Measurements from ENCODE around the gene PRSS27. TPM values are rescaled to one million over a fixed set of nuclear protein-coding genes. Genes with fewer than 3 reads are reported as not detected.

PRSS27 gene
- total RNA-seq, 2 experiments from 2014 or later: 1.5 to 1.7 TPM

DNA sequence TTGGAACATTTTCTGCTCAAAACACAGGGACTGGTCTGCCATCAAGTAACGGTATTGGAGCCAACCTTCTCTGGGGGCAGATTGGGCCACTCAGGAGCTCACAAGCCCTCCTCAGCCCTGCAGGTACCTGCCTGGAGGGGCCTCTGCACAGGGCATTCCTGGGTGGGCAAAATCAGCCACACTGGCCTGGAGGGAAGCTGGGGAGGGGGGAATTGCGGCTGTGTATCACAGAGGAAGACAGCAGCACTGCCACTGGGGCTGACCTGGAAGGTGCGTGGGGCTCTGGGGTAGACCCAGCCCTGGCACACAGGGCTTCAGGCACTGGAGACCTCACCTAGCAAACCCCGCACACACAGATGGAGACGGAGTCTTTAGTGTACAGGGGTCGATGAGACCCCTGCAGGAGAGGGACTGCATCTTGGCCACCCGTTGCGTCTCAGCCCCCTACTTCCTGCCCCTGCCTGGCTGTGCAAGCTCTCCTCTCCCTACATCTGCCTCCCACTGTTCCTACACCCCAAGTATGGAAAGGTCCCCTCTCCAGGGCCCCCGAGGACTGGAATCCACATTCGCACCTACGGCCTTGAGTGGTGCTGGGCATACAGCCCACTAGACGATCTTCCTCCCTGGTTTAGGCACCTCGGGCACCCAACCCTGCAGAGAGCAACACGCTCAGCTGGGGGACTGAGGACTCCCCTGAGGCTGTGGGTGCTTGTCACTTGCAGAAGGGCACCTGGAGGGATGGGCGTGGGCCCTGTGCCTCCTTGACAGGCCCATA, 25.3 kb upstream of the PRSS27 start:
- H3K4me3 Mint-ChIP-seq: no peak overlapping the region
- DNase-seq: no peak
- peaks cover 13% of the 10 kb centered on the region for H3K4me1 Mint-ChIP-seq
- H3K27me3 Mint-ChIP-seq: no peaks in the 10 kb centered on the region
- H3K27ac Mint-ChIP-seq: no peak overlapping the region
- ChIA-PET POLR2A (no interaction called here), CTCF (interaction anchor here (1.2 to 1.5 kb wide), 2 partner anchors 26 to 46 kb away, joined by 3 to 5 read pairs; no protein-coding TSS in a partner anchor)
- no peaks in the 10 kb centered on the region for H3K9me3 Mint-ChIP-seq
- H3K36me3 Mint-ChIP-seq (ENCODE audit: low read depth): peaks cover 7% of the 10 kb centered on the region

DNA sequence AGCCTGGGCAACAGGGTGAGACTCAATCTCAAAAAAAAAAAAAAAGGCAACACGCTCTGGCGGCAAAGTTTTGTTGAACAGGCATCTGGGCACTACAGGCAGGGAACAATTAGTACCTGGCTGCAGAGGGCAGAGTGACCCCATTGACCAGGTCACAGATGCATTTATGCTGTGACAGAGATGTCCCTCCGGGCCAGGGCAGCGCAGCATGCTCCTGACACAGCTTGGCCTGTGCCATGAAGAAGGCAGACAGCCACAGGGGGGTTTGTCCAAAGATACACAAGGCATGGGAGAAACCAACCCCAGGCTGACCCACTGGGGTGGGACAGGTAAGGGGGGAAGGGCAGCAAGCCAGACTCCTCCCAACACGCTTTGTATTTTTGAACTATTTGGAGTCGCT, 24.7 kb upstream of the PRSS27 start:
- ChIA-PET POLR2A (no interaction called here), CTCF (no interaction called here)
- H3K27ac Mint-ChIP-seq: no peak overlapping the region
- no peaks in the 10 kb centered on the region for H3K27me3 Mint-ChIP-seq
- peaks cover 8% of the 10 kb centered on the region for H3K4me1 Mint-ChIP-seq
- no peak overlapping the region for H3K4me3 Mint-ChIP-seq
- DNase-seq: no peak
- H3K9me3 Mint-ChIP-seq: no peaks in the 10 kb centered on the region
- peaks cover 4% of the 10 kb centered on the region for H3K36me3 Mint-ChIP-seq (ENCODE audit: low read depth)

DNA sequence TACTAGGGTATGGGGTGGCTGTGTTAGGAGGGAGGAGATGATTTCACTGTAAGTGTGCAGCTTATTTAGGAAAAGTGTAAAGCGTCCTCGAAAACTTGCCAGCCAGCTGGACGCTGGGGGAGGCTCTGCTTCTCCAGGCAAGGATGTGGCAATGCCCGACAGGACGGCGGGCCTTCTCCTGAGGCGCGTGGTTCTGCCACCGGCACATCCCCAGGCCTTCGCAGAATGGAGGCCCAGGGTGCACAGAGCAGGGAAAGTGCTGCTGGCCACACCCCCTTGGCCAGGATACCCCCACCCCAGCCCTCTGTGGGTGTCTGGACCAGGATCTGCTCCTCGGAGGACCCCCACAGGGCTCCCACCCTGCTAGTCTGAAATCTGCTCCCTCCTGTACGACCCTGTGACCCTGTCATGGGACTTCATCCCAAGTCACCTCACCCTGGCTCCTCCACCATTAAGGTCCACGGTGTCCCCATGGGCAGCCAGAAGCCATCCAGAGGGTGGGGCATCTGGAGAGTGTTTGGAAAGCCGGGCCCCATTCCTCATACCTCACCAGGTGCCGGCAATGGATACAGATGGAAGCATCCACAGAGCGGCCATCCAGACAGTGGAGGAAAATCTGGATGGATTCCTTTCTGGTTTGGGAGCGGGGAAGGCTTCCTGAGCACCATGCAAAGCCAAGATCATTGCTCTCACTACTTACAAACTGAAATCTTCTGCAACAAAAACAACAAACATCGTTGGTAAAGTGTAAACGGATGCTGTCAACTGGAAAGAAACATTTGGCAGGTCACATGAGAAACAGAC, 23.2 kb upstream of the PRSS27 start:
- H3K27ac Mint-ChIP-seq: no peak overlapping the region
- no peak for DNase-seq
- CTCF ChIA-PET: no interaction called here
- H3K4me3 Mint-ChIP-seq: no peak overlapping the region
- no peaks in the 10 kb centered on the region for H3K9me3 Mint-ChIP-seq
- H3K4me1 Mint-ChIP-seq: peaks cover 3% of the 10 kb centered on the region
- POLR2A ChIA-PET: no interaction called here
- no peaks in the 10 kb centered on the region for H3K36me3 Mint-ChIP-seq (ENCODE audit: low read depth)
- no peaks in the 10 kb centered on the region for H3K27me3 Mint-ChIP-seq

DNA sequence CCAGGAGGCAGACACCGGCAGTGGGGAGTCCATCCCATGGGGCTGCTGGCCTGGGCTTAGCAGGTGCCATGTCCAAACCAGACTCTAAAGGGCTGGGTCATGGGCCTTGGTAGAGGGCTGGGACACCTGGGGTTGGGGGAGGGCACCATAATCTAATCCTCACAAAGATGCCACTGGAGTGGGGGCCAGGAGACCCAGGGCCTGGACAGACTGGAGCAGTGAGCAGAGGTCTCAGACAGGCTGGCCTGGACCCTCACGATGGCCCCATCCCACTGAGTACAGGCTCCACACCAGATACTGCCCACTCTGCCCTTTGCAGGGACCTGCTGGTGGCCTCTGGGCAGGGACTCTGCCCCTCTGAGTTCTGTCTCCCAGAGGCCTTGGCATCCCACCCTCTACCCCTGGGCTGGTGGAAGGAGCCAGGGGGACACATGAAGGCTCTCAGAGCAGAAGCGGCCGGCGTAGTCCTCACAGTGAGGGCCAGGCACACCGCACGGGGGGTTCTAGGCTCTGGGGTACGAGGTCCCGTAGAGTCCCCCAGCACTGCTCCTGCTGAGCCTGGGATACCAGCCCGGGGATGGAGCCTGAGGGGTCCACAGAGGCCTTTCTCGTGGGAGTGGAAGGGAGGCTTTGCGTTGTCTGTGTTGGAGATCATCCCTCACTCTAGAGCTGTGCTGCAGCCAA, 22.4 kb upstream of the PRSS27 start:
- DNase-seq: no peak
- H3K27me3 Mint-ChIP-seq: no peaks in the 10 kb centered on the region
- H3K9me3 Mint-ChIP-seq: no peaks in the 10 kb centered on the region
- CTCF ChIA-PET: no interaction called here
- no peaks in the 10 kb centered on the region for H3K36me3 Mint-ChIP-seq (ENCODE audit: low read depth)
- peaks cover 3% of the 10 kb centered on the region for H3K4me1 Mint-ChIP-seq
- POLR2A ChIA-PET: interaction anchor here (0.6 kb wide), 1 partner anchor 228 kb away, joined by 3 read pairs; no protein-coding TSS in a partner anchor
- no peak overlapping the region for H3K27ac Mint-ChIP-seq
- no peak overlapping the region for H3K4me3 Mint-ChIP-seq

DNA sequence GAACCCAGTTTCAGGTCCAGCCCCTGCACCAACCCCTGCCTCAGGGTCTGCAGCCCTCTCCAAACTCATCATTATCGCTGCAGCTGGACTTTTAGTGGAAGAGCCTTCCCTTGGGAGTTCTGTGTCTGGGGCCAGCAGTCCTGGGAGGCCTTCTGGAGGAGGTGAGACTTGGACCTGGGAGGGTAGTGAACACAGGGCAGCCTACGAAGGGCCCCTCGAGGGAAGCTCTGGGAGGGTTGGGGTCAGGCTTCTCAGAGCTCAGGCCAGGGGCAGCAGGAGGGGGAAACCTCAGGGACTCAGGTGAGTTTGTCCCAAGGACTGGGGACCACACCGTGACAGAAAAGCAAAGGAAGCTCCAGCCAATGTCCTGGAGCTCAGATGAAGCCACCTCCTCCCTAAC, 21.1 kb upstream of the PRSS27 start:
- DNase-seq: no peak
- Mint-ChIP-seq H3K27ac (no peak overlapping the region), H3K4me1 (peaks cover 3% of the 10 kb centered on the region), H3K9me3 (no peaks in the 10 kb centered on the region), H3K27me3 (no peaks in the 10 kb centered on the region), H3K36me3 (ENCODE audit: low read depth) (no peaks in the 10 kb centered on the region), H3K4me3 (no peak overlapping the region)
- ChIA-PET POLR2A (no interaction called here), CTCF (interaction anchor here (0.9 to 1.9 kb wide), 2 partner anchors 12 to 153 kb away, joined by 3 to 5 read pairs; no protein-coding TSS in a partner anchor)

DNA sequence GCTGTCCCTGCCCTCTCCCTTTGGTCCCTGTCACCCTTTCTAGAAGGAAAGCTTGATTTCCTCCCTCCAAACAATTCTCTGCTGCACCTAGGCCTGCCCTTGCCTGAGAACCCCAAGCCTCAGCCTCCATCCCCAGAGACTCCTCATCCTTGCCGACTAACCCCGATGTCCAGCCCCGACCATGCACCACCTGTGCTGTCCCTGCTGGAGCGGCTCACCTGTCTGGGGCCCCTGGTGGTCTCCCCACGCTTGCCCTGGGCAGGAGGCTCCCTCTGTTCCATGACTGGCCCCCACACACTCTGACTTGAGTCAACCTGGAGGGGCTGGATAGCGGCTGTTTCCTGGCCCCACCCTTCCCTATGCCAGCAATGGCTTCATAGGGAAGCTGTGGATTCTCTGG, 20.5 kb upstream of the PRSS27 start:
- H3K27me3 Mint-ChIP-seq: no peaks in the 10 kb centered on the region
- no peak overlapping the region for H3K27ac Mint-ChIP-seq
- no peak for DNase-seq
- ChIA-PET CTCF (interaction anchor here (0.8 to 1.9 kb wide), 3 partner anchors 11 to 291 kb away, joined by 3 to 5 read pairs (median 3); no protein-coding TSS in a partner anchor), POLR2A (no interaction called here)
- H3K9me3 Mint-ChIP-seq: no peaks in the 10 kb centered on the region
- H3K36me3 Mint-ChIP-seq (ENCODE audit: low read depth): no peaks in the 10 kb centered on the region
- peaks cover 3% of the 10 kb centered on the region for H3K4me1 Mint-ChIP-seq
- no peak overlapping the region for H3K4me3 Mint-ChIP-seq

DNA sequence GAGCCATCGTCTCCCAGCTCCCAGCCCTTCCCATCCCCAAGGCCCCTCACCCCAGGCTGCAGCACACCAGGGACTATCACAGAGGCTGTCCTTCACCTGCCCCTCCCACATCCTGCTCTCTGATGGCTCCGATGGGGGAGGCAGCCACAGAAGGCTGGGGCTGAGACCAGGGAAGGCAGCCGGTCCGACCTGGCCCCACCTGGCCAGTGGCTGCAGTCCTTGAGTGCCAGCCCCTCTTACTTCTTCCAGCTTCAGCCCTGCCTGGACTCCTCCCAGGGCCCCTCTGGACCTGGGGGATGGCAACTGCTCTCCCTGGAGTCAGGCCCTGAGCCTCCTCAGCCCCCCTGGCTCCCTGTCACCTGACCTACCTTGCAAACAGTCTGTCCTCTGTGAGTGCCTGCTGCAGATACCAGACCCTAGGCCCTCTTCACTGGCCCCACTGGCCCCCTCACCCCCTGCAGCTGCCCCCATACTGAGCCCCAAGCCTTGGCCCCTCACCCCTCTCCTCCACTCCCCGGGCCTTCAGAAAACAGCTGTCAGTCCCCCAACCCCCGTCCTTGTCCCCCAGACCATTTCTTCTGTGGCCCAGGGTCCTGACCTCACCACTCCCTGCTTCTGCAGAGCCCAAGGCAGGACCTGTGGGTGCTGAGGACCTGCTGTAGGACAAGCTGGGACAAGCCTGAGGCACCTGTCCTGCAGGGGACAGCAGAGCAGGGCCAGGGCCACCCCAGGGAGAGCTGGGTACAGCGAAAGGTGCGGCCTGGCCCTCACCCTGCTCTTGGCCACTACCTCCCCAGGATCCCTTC, 19.8 kb upstream of the PRSS27 start:
- Mint-ChIP-seq H3K36me3 (ENCODE audit: low read depth) (no peaks in the 10 kb centered on the region), H3K9me3 (no peaks in the 10 kb centered on the region), H3K27ac (peak overlapping the region; percentile 31), H3K4me1 (peaks cover 3% of the 10 kb centered on the region), H3K27me3 (no peaks in the 10 kb centered on the region), H3K4me3 (no peak overlapping the region)
- POLR2A ChIA-PET: no interaction called here
- CTCF ChIA-PET: interaction anchor here (0.8 to 1.9 kb wide), 3 partner anchors 11 to 292 kb away, joined by 3 to 5 read pairs (median 3); no protein-coding TSS in a partner anchor
- DNase-seq: peak; percentile 28

DNA sequence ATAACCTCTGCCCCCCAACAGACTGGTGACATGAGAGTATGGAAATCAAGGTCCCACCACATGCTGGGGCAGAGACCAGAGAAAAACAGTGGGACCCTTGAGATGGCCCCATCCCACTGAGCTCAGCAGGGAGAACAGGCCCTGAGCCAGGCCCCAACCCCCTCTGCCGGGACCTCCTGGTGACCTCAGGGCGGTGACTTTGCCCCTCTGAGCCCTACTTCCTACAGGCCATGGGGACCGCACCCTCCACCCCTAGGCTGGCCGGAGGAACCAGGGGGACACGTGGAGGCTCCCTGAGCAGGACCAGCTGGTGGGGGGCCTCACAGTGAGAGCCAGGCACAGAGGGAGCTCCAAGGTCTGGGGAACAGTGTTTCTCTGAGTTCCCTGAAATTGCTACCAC, 18.6 kb upstream of the PRSS27 start:
- ChIA-PET POLR2A (no interaction called here), CTCF (interaction anchor here (0.6 kb wide), 1 partner anchor 205 kb away, joined by 4 read pairs; no protein-coding TSS in a partner anchor)
- H3K4me3 Mint-ChIP-seq: no peak overlapping the region
- DNase-seq: no peak
- H3K27me3 Mint-ChIP-seq: no peaks in the 10 kb centered on the region
- no peak overlapping the region for H3K27ac Mint-ChIP-seq
- no peaks in the 10 kb centered on the region for H3K36me3 Mint-ChIP-seq (ENCODE audit: low read depth)
- peaks cover 3% of the 10 kb centered on the region for H3K4me1 Mint-ChIP-seq
- no peaks in the 10 kb centered on the region for H3K9me3 Mint-ChIP-seq

DNA sequence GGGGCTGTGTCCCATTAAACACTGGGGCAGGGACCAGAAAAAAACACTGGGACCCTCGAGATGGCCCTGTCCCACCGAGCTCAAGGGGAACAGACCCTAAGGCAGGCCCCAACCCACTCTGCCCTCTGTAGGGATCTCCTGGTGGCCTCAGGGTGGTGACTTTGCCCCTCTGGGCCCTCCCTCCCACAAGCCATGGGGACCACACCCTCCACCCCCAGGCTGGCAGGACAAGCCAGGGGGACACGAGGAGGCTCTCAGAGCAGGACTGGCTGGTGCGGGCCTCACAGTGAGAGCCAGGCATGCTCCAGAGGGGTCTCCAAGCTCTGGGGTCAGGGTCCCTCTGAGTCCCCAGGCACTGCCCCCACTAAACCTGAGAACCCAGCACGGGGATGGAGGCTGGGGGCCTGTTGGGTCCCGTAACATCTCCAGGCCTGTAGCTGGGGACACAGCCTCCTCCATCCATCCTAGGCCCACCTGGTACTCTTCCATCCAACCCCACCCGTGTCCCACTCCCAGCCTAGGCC, 17.9 kb upstream of the PRSS27 start:
- POLR2A ChIA-PET: no interaction called here
- Mint-ChIP-seq H3K27me3 (no peaks in the 10 kb centered on the region), H3K9me3 (no peaks in the 10 kb centered on the region), H3K4me3 (no peak overlapping the region), H3K27ac (no peak overlapping the region), H3K36me3 (ENCODE audit: low read depth) (no peaks in the 10 kb centered on the region), H3K4me1 (peaks cover 3% of the 10 kb centered on the region)
- CTCF ChIA-PET: interaction anchor here (0.6 kb wide), 1 partner anchor 13 kb away, joined by 3 read pairs; no protein-coding TSS in a partner anchor
- no peak for DNase-seq

DNA sequence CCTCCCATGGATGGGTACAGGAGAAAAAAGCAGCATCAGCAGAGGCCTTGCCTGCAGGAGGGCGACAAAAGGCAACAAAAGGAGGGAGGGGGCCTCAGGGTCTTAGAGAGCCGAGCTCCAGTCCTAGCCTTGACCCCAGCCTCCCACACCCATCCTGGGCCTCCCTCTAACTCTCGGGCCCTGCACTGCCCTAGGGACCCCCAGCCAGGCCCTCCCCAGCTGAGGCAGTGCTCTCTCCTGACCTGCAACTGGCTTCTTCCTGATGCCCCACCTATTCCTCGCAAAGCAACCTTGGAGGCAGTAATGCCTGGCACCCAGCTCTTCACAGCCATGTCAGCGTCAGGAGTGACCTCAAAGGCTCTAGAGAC, 17.2 kb upstream of the PRSS27 start:
- CTCF ChIA-PET: interaction anchor here (0.6 kb wide), 1 partner anchor 13 kb away, joined by 3 read pairs; no protein-coding TSS in a partner anchor
- no peak overlapping the region for H3K27ac Mint-ChIP-seq
- POLR2A ChIA-PET: no interaction called here
- no peaks in the 10 kb centered on the region for H3K9me3 Mint-ChIP-seq
- H3K4me1 Mint-ChIP-seq: peaks cover 3% of the 10 kb centered on the region
- H3K36me3 Mint-ChIP-seq (ENCODE audit: low read depth): no peaks in the 10 kb centered on the region
- no peak overlapping the region for H3K4me3 Mint-ChIP-seq
- DNase-seq: no peak
- H3K27me3 Mint-ChIP-seq: peaks cover 3% of the 10 kb centered on the region

DNA sequence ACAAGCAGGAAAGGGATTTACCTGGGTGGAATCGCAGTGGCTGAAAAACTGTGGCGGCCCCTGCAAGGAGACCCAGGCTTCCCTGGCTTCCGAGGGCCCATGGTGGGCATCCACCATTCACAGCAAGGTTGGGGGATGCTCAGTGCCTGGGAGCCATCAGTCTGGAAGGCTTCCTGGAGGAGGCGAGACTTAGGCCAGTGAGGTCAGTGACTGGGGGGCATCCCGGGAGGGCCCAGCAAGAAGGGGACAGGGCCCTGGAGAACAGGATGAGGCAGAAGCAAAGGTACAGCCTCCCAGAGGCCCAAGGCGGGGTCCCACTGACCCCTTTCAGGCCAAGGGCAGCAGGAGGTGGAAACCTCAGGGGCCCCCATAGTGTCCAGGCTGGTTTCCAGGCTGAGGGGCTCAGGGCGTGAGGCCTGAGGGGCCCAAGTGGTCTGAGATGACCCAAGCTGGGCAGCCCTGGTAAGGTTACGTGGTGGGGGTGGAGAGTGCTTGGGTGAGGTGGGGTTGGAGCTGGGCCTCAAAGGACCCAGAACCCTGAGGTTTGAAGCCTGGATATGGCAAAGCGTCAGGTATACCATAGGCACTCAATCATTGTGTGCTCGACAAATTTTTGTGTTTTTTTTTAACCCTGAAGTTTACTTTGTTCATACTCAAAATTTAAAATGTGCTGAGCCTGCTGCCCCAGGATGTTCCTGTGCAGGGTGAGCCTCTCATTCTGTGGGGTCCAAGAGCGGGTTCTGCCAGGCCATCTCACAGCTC, 16.6 kb upstream of the PRSS27 start:
- Mint-ChIP-seq H3K9me3 (no peaks in the 10 kb centered on the region), H3K4me3 (no peak overlapping the region), H3K4me1 (peaks cover 3% of the 10 kb centered on the region), H3K36me3 (ENCODE audit: low read depth) (no peaks in the 10 kb centered on the region), H3K27me3 (peaks cover 3% of the 10 kb centered on the region), H3K27ac (no peak overlapping the region)
- ChIA-PET CTCF (interaction anchor here (1.1 kb wide), 1 partner anchor 13 kb away, joined by 4 read pairs; no protein-coding TSS in a partner anchor), POLR2A (no interaction called here)
- DNase-seq: no peak

Measured in activated CD4-positive, alpha-beta T cell treated with anti-CD3 and anti-CD28 coated beads, Interleukin-2, amount 10 ng/mL, durations not matched to agents 7 days and 5 days (primary cell).